Urinary bladder (tissue), 4 donors: ENCODE data around the gene CIDEA. TPM values are rescaled to one million over a fixed set of nuclear protein-coding genes. Genes with fewer than 3 reads are reported as not detected.

ENCODE experiments used
- DNase-seq: peaks from one replicate; pipeline ENCODE4 v3.0.0-alpha.2; 2015; ENCODE audit errors: extremely low spot score
- H3K27ac ChIP-seq: one replicate; pipeline ENCODE4 v1.5.1; 2013; ENCODE audit warnings: low read depth, mild to moderate bottlenecking, moderate library complexity
- H3K36me3 ChIP-seq: one replicate; pipeline ENCODE4 v1.6.1; 2013; ENCODE audit warnings: mild to moderate bottlenecking, moderate library complexity; ENCODE audit not compliant: insufficient read depth
- H3K4me1 ChIP-seq: one replicate; pipeline ENCODE4 v1.6.1; 2013; ENCODE audit warnings: mild to moderate bottlenecking, moderate library complexity; ENCODE audit not compliant: insufficient read depth
- H3K4me3 ChIP-seq: one replicate; pipeline ENCODE4 v1.5.1; 2013; ENCODE audit warnings: low read depth, low read length
- WGBS: extraction: QIAGEN DNeasy Blood & Tissue Kit; methylation state at CpG from one replicate; pipeline ENCODE4 v1.1.7; 2013; 5-methylcytosine and 5-hydroxymethylcytosine counted together
- polyA plus RNA-seq: library from polyadenylated mRNA; stranded (reverse); fragments of 200-250 nt; gene quantifications from one replicate; pipeline ENCODE4 v1.2.3, GENCODE V29; 2013
- small RNA-seq: library from RNA; depleted of rRNA; stranded (forward); fragments of <200 nt; gene quantifications from one replicate; pipeline ENCODE3, GENCODE V24; 2014
- total RNA-seq: library from RNA; depleted of rRNA; stranded (reverse); fragments of >200 nt; gene quantifications from one replicate; pipeline ENCODE4 v1.2.3, GENCODE V29; 2014
- donor health status: healthy with polysubstance abuse.
- donor health status: healthy.

Gene CIDEA
- total and polyA plus RNA-seq, 2 donors: 0.48 to 2.2 TPM

- H3K4me1 ChIP-seq: peaks cover 3% of the 10 kb centered on the region
- H3K4me3 ChIP-seq: no peak overlapping the region
- peaks cover 4% of the 10 kb centered on the region for H3K36me3 ChIP-seq
- no peak overlapping the region for H3K27ac ChIP-seq
- DNase-seq: no peak
- WGBS: 36% methylated on average over 6 of the region's 6 CpGs
Measured at GRCh38 chr18:12317664-12318333, 63.6 kb downstream of the CIDEA start.

- peaks cover 4% of the 10 kb centered on the region for H3K36me3 ChIP-seq
- 34% methylated on average over 5 of the region's 5 CpGs for WGBS
- H3K4me1 ChIP-seq: peaks cover 3% of the 10 kb centered on the region
- H3K27ac ChIP-seq: no peak overlapping the region
- DNase-seq: no peak
- H3K4me3 ChIP-seq: no peak overlapping the region
Measured at GRCh38 chr18:12318334-12318697, 64.2 kb downstream of the CIDEA start.

GRCh38 chr18:12318857-12319256 lies 64.7 kb downstream of the CIDEA start:
- H3K4me3 ChIP-seq: no peak overlapping the region
- H3K4me1 ChIP-seq: peaks cover 3% of the 10 kb centered on the region
- H3K36me3 ChIP-seq: peaks cover 4% of the 10 kb centered on the region
- H3K27ac ChIP-seq: no peak overlapping the region
- 70% methylated on average over 5 of the region's 5 CpGs for WGBS
- no peak for DNase-seq

- 57% methylated on average over 4 of the region's 4 CpGs for WGBS
- Histone ChIP-seq H3K4me1 (no peaks in the 10 kb centered on the region), H3K4me3 (no peak overlapping the region), H3K27ac (no peak overlapping the region), H3K36me3 (no peaks in the 10 kb centered on the region)
- DNase-seq: no peak
Measured at GRCh38 chr18:12321333-12321732, 67.2 kb downstream of the CIDEA start.

GRCh38 chr18:12324991-12325725 lies 71.0 kb downstream of the CIDEA start:
- Histone ChIP-seq H3K27ac (no peak overlapping the region), H3K4me1 (no peaks in the 10 kb centered on the region), H3K4me3 (no peak overlapping the region), H3K36me3 (peaks cover 4% of the 10 kb centered on the region)
- no peak for DNase-seq
- 97% methylated on average over 58 of the region's 58 CpGs for WGBS

- 98% methylated on average over 29 of the region's 29 CpGs for WGBS
- H3K27ac ChIP-seq: no peak overlapping the region
- H3K4me1 ChIP-seq: no peaks in the 10 kb centered on the region
- no peak for DNase-seq
- peaks cover 4% of the 10 kb centered on the region for H3K36me3 ChIP-seq
- H3K4me3 ChIP-seq: no peak overlapping the region
Measured at GRCh38 chr18:12325726-12326245, 71.6 kb downstream of the CIDEA start.

- WGBS: 87% methylated on average over 12 of the region's 12 CpGs
- no peaks in the 10 kb centered on the region for H3K4me1 ChIP-seq
- no peak overlapping the region for H3K4me3 ChIP-seq
- no peak overlapping the region for H3K27ac ChIP-seq
- peaks cover 4% of the 10 kb centered on the region for H3K36me3 ChIP-seq
- DNase-seq: no peak
Measured at GRCh38 chr18:12326711-12327460, 72.7 kb downstream of the CIDEA start.

Small RNA genes within 50 kb of the gene (small RNA-seq; reads per million reads assigned to genes)
- gene RNU6-170P: not detected

Other genes starting within 250 kb of the CIDEA start
- gene ANKRD62, start 160.5 kb upstream of the CIDEA start, total RNA-seq: 0.11 TPM
- gene ANKRD62, start 160.5 kb upstream of the CIDEA start, polyA plus RNA-seq: not detected
- 441 TPM for gene TUBB6, start 53.9 kb downstream of the CIDEA start, total RNA-seq
- gene TUBB6, start 53.9 kb downstream of the CIDEA start, polyA plus RNA-seq: 310 TPM
- gene AFG3L2, start 122.9 kb downstream of the CIDEA start, total RNA-seq: 41.1 TPM
- gene AFG3L2, start 122.9 kb downstream of the CIDEA start, polyA plus RNA-seq: 31.5 TPM
- gene PRELID3A, start 153.6 kb downstream of the CIDEA start, total RNA-seq: 4.2 TPM
- gene PRELID3A, start 153.6 kb downstream of the CIDEA start, polyA plus RNA-seq: 3.4 TPM